Cardiac fibroblast (primary cell): Measurements from ENCODE around the gene PADI3.

ENCODE experiments used
- DNase-seq, 2 donors: peaks; one replicate each; pipeline versions ENCODE4 v3.0.0 to v3.0.0-alpha.2; 2010; ENCODE audit warnings: low read depth in 2 of 2
- H3K4me3 ChIP-seq, 2 donors: replicated peaks in 1 of 2; 1 replicate in 1 of 2; 2 replicates in 1 of 2; pipeline ENCODE4 v1.5.1; 2011; ENCODE audit warnings: low read depth in 2 of 2, low read length in 2 of 2, mild to moderate bottlenecking in 2 of 2, moderate library complexity in 1 of 2
- TF ChIP-seq, protein P1 (sequence below): IDR thresholded peaks from one replicate; pipeline ENCODE4 v1.5.1; 2011; ENCODE audit warnings: low read depth, mild to moderate bottlenecking, low read length, inconsistent platforms

Gene PADI3

DNA sequence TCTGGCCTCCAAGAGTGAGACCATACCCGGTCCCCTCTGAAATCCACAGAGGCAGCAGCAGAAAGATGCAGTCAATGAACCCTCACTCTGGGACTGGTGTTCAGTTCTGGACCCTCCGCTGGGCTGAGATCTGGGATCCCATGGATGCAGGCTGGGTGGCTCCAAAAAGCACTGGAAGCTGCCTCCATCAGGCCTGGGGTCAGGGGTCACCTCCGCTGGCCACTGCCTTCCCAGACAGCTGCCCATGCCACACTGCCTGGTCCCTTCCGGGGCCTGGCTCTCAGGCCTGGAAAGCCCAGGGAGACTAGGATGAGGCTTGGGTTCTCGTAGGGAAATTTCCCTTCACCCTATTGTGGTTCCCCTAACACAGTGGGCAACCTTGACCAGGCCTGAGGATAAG, 37.7 kb downstream of the PADI3 start:
- DNase-seq, result no peak
- no peak overlapping the region for H3K4me3 ChIP-seq
- TF ChIP-seq, protein P1, sequence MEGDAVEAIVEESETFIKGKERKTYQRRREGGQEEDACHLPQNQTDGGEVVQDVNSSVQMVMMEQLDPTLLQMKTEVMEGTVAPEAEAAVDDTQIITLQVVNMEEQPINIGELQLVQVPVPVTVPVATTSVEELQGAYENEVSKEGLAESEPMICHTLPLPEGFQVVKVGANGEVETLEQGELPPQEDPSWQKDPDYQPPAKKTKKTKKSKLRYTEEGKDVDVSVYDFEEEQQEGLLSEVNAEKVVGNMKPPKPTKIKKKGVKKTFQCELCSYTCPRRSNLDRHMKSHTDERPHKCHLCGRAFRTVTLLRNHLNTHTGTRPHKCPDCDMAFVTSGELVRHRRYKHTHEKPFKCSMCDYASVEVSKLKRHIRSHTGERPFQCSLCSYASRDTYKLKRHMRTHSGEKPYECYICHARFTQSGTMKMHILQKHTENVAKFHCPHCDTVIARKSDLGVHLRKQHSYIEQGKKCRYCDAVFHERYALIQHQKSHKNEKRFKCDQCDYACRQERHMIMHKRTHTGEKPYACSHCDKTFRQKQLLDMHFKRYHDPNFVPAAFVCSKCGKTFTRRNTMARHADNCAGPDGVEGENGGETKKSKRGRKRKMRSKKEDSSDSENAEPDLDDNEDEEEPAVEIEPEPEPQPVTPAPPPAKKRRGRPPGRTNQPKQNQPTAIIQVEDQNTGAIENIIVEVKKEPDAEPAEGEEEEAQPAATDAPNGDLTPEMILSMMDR, result no peak

DNA sequence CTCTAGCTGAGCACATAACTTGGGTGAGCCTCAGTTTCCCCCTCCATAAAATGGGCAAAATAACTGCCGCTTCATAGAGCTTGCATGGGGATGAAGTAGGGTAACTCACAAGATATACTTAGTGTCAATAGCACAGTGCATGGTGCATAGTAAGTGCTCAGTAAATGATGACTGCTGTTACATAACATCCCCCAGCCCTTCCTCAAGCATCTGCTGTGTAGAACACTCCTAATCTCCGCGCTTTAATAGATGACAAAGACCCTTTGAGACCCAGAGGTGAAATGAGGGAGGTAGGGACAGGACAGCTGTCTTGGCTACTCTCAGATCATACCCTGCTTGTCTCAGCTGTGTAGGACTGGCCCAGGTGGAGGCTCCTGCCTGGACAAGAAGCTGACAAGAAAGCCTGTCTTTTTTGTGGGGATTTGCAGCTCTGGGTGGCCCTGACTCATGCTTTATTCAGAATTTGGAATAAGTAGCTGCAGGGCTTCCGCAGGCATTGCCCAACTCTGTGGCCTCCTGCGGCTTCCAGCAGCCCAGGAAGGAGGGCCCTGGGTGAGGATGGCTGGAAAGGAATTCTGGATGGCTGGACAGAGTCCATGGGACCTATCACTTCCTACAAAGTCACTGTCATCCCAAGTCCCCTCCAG, 38.4 kb downstream of the PADI3 start:
- TF ChIP-seq, protein P1, result no peak
- no peak overlapping the region for H3K4me3 ChIP-seq
- DNase-seq, result peak; percentile 76 to 84

DNA sequence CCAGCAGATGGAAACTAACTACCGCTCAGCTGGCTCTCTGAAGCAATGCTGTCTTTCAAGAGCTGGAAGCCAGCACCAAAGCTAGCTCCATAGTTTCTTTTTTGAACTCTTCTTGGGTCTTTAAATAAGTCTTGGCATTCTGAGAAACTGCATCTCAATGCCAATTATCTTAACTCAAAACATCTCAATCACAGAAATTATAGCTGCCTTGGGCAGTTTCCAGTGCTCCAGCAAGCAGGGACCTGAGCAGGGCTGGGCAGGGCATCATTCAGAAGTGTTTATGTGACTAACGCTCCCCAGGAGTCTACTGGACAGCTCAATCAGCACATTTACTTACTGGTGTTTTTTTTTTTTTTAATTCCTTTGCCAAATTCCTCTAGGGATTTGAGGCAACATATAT, 40.8 kb downstream of the PADI3 start:
- H3K4me3 ChIP-seq, result no peak overlapping the region
- TF ChIP-seq, protein P1, result no peak
- DNase-seq, result peak; percentile 19 to 46

DNA sequence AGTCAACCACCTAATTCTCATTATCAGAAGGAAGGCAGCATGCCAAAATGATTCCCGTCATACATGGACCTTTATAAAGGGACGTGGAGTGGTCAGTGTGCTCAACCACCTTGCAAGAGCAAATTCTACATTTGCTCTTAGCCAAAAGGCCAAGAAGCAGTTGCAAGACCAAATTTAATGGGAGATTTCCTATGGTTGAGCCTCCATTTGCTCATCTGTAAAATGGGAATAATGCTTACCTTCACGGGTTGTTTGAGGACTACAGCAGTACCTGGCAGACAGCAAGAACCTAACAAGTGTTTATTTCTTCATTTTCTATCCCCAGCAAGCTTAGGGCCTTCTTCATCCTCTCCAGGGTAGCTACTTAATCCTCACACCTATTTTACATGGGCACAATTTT, 41.7 kb downstream of the PADI3 start:
- no peak overlapping the region for H3K4me3 ChIP-seq
- TF ChIP-seq, protein P1, result no peak
- no peak for DNase-seq

DNA sequence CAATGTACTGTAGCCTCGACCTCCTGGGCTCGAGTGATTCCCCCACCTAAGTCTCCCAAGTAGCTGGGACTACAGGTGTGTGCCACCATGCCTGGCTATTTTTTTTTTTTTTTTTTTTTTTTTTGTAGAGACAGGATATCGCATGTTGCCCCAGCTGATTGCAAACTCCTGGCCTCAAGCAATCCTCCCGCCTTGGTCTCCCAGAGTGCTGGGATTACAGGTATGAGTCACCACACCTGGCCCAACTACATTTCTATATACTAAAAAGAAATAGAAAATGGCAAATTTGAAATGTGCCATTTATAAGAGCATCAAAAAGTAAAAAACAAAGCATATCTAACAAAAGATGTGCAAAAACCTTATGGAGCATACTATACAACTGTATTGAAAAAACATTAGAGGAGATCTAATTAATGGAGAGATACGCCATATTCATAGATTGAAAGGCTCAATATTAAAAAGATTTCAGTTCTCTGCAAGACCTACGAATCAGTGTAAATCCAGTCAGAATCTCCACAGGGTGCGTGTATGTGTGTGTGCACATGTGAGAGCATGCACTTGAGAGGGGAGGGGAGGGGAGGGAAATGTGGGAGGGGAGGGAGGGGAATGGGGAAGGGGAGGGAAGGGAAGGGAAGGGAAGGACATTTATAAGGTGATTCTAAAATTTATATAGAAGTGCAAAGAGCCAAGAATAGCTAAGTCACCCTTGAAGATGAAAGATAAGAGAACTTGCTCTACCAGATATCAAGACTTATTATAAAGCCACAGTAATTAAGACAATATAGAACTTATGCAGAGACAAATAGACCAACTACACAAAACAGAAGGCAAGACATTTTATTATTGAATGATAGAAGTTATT, 43.6 kb downstream of the PADI3 start:
- H3K4me3 ChIP-seq, result no peak overlapping the region
- no peak for DNase-seq
- TF ChIP-seq, protein P1, result no peak

DNA sequence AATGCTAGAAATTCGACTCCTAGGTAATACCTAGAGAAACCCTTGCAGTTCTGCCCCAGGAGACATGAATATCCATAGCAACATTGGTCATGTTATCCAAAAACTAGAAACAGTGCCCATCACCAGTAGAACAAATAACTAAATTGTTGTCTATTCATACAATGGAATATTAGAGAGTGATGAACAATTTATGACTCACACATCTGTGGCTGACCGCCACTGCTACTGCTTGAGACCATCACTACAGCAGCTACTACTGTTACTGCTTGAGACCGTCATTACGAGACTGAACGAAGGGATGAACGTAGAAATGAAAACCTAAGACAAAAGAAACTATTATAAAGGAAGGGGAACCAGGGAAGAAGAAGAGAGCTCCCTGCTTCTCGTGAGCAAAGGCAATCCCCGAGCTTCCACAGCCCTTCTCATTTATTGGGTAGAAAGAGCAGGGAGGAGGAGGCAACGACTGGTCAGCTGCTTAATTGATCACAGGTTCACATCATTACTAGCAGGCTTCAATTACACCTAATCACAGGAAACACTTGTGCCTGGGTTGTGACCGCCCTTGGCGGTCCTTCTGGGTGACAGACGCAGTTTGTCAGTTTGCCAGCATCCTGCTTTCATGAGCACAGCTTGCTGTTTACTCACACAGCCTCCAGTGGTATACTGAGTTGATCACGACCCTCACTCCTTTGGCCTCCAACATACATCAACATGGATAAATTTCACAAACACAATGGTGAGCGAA, 45.0 kb downstream of the PADI3 start:
- DNase-seq, result no peak
- TF ChIP-seq, protein P1, result no peak
- H3K4me3 ChIP-seq, result no peak overlapping the region
